Measurements from ENCODE around the gene UFD1.

UFD1 gene

GRCh38 chr22:19401483-19401882, 77.5 kb downstream of the UFD1 start:
- no peak for TF ChIP-seq CTCF (conservative IDR thresholded peaks at IDR 0.05)
- no peak overlapping the region for H3K27ac ChIP-seq

GRCh38 chr22:19400881-19401280, 78.1 kb downstream of the UFD1 start:
- TF ChIP-seq CTCF (conservative IDR thresholded peaks at IDR 0.05), result no peak
- H3K27ac ChIP-seq, result no peak overlapping the region
